ENCODE measurements around the gene ADSS2.
A peak's percentile ranks its signal among the peaks of the same experiment; 100 is the strongest.
"Not testable (repeated sequence)": the region's sequence is repeated elsewhere in the genome, so short reads cannot be mapped to it uniquely, and the experiment has no call there.

ADSS2 gene

DNA sequence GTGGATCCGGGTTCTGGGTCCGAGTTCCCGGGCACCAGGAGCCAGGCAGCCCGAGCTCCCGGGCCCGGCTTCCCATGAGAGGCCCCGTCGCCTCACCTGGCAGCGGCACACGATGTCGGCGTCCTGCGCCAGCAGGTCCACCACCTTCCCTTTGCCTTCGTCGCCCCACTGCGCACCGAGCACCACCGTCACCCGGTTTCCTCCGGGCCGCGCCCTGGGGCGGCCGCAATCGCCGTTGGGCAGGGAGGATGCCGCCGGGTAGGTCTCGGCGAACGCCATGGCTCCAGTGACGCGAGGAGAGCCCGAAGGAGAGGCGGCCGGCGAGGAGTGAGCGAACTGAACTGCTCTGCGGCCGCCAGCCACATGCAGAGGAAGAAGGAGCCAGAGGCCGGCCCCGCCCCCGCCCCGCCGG lies at the start of gene ADSS2:
Gene ADSS2, minus strand, starts transcription at position 371 of the 412 bp plus-strand sequence. Its CDS starts 92 bp downstream, at position 279.
- peak within 1 kb of the TSS; percentile 92 for H2AFZ ChIP-seq (ENCODE audit: low read length)
- TF ChIP-seq EZH2phosphoT487 (IDR thresholded peaks at IDR 0.05; ENCODE audit: borderline replicate concordance) = no peak
- TF ChIP-seq, protein P1, sequence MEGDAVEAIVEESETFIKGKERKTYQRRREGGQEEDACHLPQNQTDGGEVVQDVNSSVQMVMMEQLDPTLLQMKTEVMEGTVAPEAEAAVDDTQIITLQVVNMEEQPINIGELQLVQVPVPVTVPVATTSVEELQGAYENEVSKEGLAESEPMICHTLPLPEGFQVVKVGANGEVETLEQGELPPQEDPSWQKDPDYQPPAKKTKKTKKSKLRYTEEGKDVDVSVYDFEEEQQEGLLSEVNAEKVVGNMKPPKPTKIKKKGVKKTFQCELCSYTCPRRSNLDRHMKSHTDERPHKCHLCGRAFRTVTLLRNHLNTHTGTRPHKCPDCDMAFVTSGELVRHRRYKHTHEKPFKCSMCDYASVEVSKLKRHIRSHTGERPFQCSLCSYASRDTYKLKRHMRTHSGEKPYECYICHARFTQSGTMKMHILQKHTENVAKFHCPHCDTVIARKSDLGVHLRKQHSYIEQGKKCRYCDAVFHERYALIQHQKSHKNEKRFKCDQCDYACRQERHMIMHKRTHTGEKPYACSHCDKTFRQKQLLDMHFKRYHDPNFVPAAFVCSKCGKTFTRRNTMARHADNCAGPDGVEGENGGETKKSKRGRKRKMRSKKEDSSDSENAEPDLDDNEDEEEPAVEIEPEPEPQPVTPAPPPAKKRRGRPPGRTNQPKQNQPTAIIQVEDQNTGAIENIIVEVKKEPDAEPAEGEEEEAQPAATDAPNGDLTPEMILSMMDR (conservative IDR thresholded peaks at IDR 0.05; ENCODE audit: low read length) = no peak

DNA sequence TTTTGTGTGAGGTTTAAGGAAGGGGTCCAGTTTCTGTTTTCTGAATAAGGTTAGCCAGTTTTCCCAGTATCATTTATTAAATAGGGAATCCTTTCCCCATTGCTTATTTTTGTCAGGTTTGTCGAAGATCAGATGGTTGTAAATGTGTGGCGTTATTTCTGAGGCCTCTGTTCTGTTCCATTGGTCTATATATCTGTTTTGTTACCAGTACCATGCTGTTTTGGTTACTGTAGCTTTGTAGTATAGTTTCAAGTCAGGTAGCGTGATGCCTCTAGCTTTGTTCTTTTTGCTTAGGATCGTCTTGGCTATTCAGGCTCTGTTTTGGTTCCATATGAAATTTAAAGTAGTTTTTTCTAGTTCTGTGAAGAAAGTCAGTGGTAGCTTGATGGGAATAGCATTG lies 48.8 kb upstream of the ADSS2 start:
- H3K4me3 ChIP-seq (ENCODE audit: low read length, poor library complexity, severe bottlenecking); H3K9me3 ChIP-seq (ENCODE audit: insufficient read depth, low read depth, low read length); H3K4me2 ChIP-seq (ENCODE audit: low read depth, low read length, poor library complexity, severe bottlenecking); H3K4me1 ChIP-seq (ENCODE audit: insufficient read depth, low read length, poor library complexity, severe bottlenecking); H3K27me3 ChIP-seq (ENCODE audit: insufficient read depth, low read length, poor library complexity, severe bottlenecking); H3K36me3 ChIP-seq (ENCODE audit: insufficient read depth, low read length); H2AFZ ChIP-seq (ENCODE audit: low read length); H4K20me1 ChIP-seq (ENCODE audit: insufficient read depth, low read length, poor library complexity, severe bottlenecking); H3K9ac ChIP-seq (ENCODE audit: low read depth, low read length, poor library complexity, severe bottlenecking); H3K9me2 ChIP-seq (replicated peaks; ENCODE audit: low read depth, low read length); H3F3A ChIP-seq (ENCODE audit: low read depth); H3K79me2 ChIP-seq (ENCODE audit: insufficient read depth, low read length): not testable (repeated sequence)

More for the DNA sequence above, at the start of gene ADSS2:
- Histone ChIP-seq H3K9me3 (ENCODE audit: insufficient read depth, low read depth, low read length) (no peaks in the 10 kb centered on the region), H3K27me3 (ENCODE audit: insufficient read depth, low read length, poor library complexity, severe bottlenecking) (no peaks in the 10 kb centered on the region), H3K9me2 (replicated peaks; ENCODE audit: low read depth, low read length) (no peaks in the 10 kb centered on the region), H4K20me1 (ENCODE audit: insufficient read depth, low read length, poor library complexity, severe bottlenecking) (peaks cover 43% of the 10 kb centered on the region), H3K4me3 (ENCODE audit: low read length, poor library complexity, severe bottlenecking) (peak within 1 kb of the TSS; percentile 100), H3F3A (ENCODE audit: low read depth) (no peaks in the 10 kb centered on the region), H3K79me2 (ENCODE audit: insufficient read depth, low read length) (peaks cover 50% of the 10 kb centered on the region), H3K4me2 (ENCODE audit: low read depth, low read length, poor library complexity, severe bottlenecking) (peak within 1 kb of the TSS; percentile 99), H3K36me3 (ENCODE audit: insufficient read depth, low read length) (no peaks in the 10 kb centered on the region), H3K9ac (ENCODE audit: low read depth, low read length, poor library complexity, severe bottlenecking) (peak within 1 kb of the TSS; percentile 96), H3K4me1 (ENCODE audit: insufficient read depth, low read length, poor library complexity, severe bottlenecking) (peaks cover 49% of the 10 kb centered on the region)

DNA sequence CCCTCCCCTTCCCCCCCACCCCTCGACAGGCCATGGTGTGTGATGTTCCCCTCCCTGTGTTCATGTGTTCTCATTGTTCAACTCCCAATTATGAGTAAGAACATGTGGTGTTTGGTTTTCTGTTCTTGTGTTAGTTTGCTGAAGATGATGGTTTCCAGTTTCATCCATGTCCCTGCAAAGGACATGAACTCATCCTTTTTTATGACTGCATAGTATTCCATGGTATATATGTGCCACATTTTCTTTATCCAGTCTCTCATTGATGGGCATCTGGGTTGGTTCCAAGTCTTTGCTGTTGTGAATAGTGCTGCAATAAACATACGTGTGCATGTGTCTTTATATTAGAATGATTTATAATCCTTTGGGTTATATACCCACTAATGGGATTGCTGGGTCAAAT lies 47.8 kb upstream of the ADSS2 start:
- not testable (repeated sequence) for H3K4me2 ChIP-seq (ENCODE audit: low read depth, low read length, poor library complexity, severe bottlenecking); H3K4me3 ChIP-seq (ENCODE audit: low read length, poor library complexity, severe bottlenecking); H3K9me3 ChIP-seq (ENCODE audit: insufficient read depth, low read depth, low read length); H3K4me1 ChIP-seq (ENCODE audit: insufficient read depth, low read length, poor library complexity, severe bottlenecking); H3K27me3 ChIP-seq (ENCODE audit: insufficient read depth, low read length, poor library complexity, severe bottlenecking); H3K9ac ChIP-seq (ENCODE audit: low read depth, low read length, poor library complexity, severe bottlenecking); H4K20me1 ChIP-seq (ENCODE audit: insufficient read depth, low read length, poor library complexity, severe bottlenecking); H3K79me2 ChIP-seq (ENCODE audit: insufficient read depth, low read length); H3K9me2 ChIP-seq (replicated peaks; ENCODE audit: low read depth, low read length); H3F3A ChIP-seq (ENCODE audit: low read depth); H2AFZ ChIP-seq (ENCODE audit: low read length); H3K36me3 ChIP-seq (ENCODE audit: insufficient read depth, low read length)

DNA sequence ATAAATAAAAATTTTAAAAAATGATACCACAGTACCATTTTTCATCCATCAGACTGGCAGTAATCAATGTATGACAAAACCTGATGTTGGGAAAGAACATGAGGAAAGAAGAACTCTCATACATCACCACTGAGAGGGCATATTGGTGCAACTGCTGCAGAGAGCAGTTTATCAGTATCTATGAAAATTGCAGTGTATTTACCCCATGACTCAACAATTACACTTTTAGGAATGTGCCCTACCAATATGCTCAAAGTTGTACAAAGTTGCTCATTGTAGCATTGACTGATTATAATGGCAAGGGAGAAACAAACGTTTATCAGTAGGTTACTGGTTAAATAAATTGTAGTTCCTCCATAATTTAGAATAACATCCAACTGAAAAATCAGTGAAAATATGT lies 46.1 kb upstream of the ADSS2 start:
- no peak overlapping the region for H3K9ac ChIP-seq (ENCODE audit: low read depth, low read length, poor library complexity, severe bottlenecking)
- no peak overlapping the region for H3K4me2 ChIP-seq (ENCODE audit: low read depth, low read length, poor library complexity, severe bottlenecking)
- H2AFZ ChIP-seq (ENCODE audit: low read length) = no peak overlapping the region
- no peaks in the 10 kb centered on the region for H3F3A ChIP-seq (ENCODE audit: low read depth)
- H3K79me2 ChIP-seq (ENCODE audit: insufficient read depth, low read length) = no peaks in the 10 kb centered on the region
- H3K9me2 ChIP-seq (replicated peaks; ENCODE audit: low read depth, low read length) = no peaks in the 10 kb centered on the region
- no peaks in the 10 kb centered on the region for H3K36me3 ChIP-seq (ENCODE audit: insufficient read depth, low read length)
- H3K9me3 ChIP-seq (ENCODE audit: insufficient read depth, low read depth, low read length) = no peaks in the 10 kb centered on the region
- no peak for TF ChIP-seq EZH2phosphoT487 (IDR thresholded peaks at IDR 0.05; ENCODE audit: borderline replicate concordance)
- TF ChIP-seq, protein P1 (conservative IDR thresholded peaks at IDR 0.05; ENCODE audit: low read length) = no peak
- no peaks in the 10 kb centered on the region for H3K27me3 ChIP-seq (ENCODE audit: insufficient read depth, low read length, poor library complexity, severe bottlenecking)
- no peaks in the 10 kb centered on the region for H3K4me1 ChIP-seq (ENCODE audit: insufficient read depth, low read length, poor library complexity, severe bottlenecking)
- no peak overlapping the region for H3K4me3 ChIP-seq (ENCODE audit: low read length, poor library complexity, severe bottlenecking)
- no peaks in the 10 kb centered on the region for H4K20me1 ChIP-seq (ENCODE audit: insufficient read depth, low read length, poor library complexity, severe bottlenecking)

All from Loucy (cell line).